Measurements from ENCODE around the gene SHROOM1. TPM values are rescaled to one million over a fixed set of nuclear protein-coding genes. Genes with fewer than 3 reads are reported as not detected.

The SHROOM1 gene, protein sequence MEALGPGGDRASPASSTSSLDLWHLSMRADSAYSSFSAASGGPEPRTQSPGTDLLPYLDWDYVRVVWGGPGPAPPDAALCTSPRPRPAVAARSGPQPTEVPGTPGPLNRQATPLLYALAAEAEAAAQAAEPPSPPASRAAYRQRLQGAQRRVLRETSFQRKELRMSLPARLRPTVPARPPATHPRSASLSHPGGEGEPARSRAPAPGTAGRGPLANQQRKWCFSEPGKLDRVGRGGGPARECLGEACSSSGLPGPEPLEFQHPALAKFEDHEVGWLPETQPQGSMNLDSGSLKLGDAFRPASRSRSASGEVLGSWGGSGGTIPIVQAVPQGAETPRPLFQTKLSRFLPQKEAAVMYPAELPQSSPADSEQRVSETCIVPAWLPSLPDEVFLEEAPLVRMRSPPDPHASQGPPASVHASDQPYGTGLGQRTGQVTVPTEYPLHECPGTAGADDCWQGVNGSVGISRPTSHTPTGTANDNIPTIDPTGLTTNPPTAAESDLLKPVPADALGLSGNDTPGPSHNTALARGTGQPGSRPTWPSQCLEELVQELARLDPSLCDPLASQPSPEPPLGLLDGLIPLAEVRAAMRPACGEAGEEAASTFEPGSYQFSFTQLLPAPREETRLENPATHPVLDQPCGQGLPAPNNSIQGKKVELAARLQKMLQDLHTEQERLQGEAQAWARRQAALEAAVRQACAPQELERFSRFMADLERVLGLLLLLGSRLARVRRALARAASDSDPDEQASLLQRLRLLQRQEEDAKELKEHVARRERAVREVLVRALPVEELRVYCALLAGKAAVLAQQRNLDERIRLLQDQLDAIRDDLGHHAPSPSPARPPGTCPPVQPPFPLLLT
- total RNA-seq (under 1 TPM in 1 of 2 experiments, not detected in 1; 0.49 TPM), polyA plus RNA-seq (not detected)

DNA sequence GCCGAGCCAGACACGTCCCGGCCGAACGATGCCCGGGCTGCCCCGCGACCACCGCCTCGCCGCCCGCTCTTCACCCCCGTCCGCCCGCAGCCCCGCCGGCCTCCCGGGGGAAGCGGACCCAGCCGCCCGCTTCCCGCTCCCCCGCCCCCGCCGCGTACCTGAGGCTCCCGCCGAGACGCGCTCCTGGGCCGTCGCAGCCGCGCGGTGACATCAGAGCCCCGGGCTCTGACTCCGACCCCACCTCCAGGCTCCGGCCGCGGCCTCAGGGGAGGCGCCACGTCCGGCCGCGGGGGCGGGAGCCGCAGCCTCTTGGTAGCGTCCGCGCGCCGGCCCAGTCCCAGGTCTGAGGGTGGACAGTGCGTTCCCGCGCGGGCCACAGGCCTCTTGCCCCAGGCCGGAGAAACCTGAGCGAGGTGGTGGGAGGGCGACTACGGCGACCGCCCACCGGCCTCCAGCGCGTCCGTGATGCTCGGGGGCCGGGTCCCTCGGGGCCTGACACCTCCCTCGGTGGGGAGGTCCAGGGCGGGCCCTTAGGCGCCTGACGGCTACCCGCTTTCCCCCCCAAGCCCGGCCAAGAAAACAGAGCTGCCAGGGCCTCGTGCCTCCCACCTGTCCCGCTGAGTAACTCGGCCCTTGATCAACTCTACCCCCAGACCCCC lies at the start of gene SHROOM1:
Gene SHROOM1 (minus strand): TSS at position 212 of the 659 bp plus-strand sequence. CDS start 4,507 bp downstream, outside the sequence.
- peaks cover 5 to 14% (median 8%) of the 10 kb centered on the region in 4 donors for H3K4me1 Mint-ChIP-seq
- ChIA-PET POLR2A (ENCODE audit: partially characterized antibody) (interaction anchor here (2.3 to 2.6 kb wide), 2 partner anchors 10 to 53 kb away, joined by 7 to 9 read pairs; no protein-coding TSS in a partner anchor), CTCF (ENCODE audit: partially characterized antibody) (interaction anchor here (1.7 to 4.1 kb wide), 8 partner anchors 10 to 61 kb away, joined by 5 to 42 read pairs (median 8); no protein-coding TSS in a partner anchor)
- Histone ChIP-seq H3K4me1 (ENCODE audit: insufficient read depth, low read length) (no peaks in the 10 kb centered on the region), H3K36me3 (ENCODE audit: insufficient read depth, low read length) (no peaks in the 10 kb centered on the region), H3K27me3 (ENCODE audit: insufficient read depth, low read length) (peaks cover 5% of the 10 kb centered on the region), H3K9me3 (ENCODE audit: control insufficient read depth in 1 of 2, low read length in 2 of 2) (no peaks in the 10 kb centered on the region), H3K27ac (ENCODE audit: low read depth, low read length) (no peak within 1 kb of the TSS), H3K4me3 (ENCODE audit: low read length in 2 of 2) (peak within 1 kb of the TSS in 1 of 2 donors; percentile 58)
- H3K27me3 Mint-ChIP-seq = peaks cover 19 to 45% of the 10 kb centered on the region in 2 donors
- peak within 1 kb of the TSS; percentile 86 to 92 (median 90) for H3K4me3 Mint-ChIP-seq
- no peaks in the 10 kb centered on the region for H3K36me3 Mint-ChIP-seq
- H3K9me3 Mint-ChIP-seq = no peaks in the 10 kb centered on the region
- peak within 1 kb of the TSS in 4 of 7 donors; percentile 24 to 83 (median 70) for H3K27ac Mint-ChIP-seq
- peak in 1 of 5 donors; percentile 19 for DNase-seq
- intact Hi-C loops (cut with micrococcal nuclease) = loop anchor here (1.0 kb wide), 1 partner anchor 53 kb away; no protein-coding TSS in a partner anchor

DNA sequence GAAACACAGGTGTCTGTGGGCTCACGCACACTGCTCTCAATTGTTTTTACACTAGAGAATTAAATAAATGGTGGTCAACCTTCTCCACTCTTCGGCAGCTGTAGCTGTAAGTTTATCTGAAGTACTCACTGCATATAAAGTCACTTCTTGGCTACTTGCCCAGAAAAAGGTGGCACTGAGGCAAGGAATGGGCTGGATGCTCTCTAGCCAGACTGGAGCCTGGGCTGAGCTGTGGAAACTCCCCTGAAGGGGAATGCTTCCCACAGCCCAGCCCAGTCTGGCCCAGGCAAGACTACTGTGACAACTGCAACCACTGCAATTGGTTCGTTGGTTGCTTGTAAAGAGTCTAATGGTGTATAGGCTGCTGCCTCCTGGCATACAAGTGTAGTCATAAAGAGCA lies 47.5 kb upstream of the SHROOM1 start:
- CTCF ChIA-PET (ENCODE audit: partially characterized antibody) = interaction anchor here (1.1 kb wide), 1 partner anchor 49 kb away, joined by 3 read pairs; no protein-coding TSS in a partner anchor
- Mint-ChIP-seq H3K36me3 (peaks cover 17 to 57% of the 10 kb centered on the region in 2 donors), H3K9me3 (no peaks in the 10 kb centered on the region), H3K27ac (peak overlapping the region in 1 of 7 donors; percentile 74), H3K4me3 (no peak overlapping the region), H3K27me3 (no peaks in the 10 kb centered on the region), H3K4me1 (no peaks in the 10 kb centered on the region)
- H3K4me1 ChIP-seq (ENCODE audit: insufficient read depth, low read length) = no peaks in the 10 kb centered on the region
- H3K9me3 ChIP-seq (ENCODE audit: control insufficient read depth in 1 of 2, low read length in 2 of 2) = no peaks in the 10 kb centered on the region
- no peak for DNase-seq
- POLR2A ChIA-PET (ENCODE audit: partially characterized antibody) = no interaction called here
- peaks cover 39% of the 10 kb centered on the region for H3K36me3 ChIP-seq (ENCODE audit: insufficient read depth, low read length)
- intact Hi-C loops (cut with micrococcal nuclease) = no loop called here
- no peaks in the 10 kb centered on the region for H3K27me3 ChIP-seq (ENCODE audit: insufficient read depth, low read length)
- H3K27ac ChIP-seq (ENCODE audit: low read depth, low read length) = no peak overlapping the region
- H3K4me3 ChIP-seq (ENCODE audit: low read length in 2 of 2) = no peak overlapping the region

DNA sequence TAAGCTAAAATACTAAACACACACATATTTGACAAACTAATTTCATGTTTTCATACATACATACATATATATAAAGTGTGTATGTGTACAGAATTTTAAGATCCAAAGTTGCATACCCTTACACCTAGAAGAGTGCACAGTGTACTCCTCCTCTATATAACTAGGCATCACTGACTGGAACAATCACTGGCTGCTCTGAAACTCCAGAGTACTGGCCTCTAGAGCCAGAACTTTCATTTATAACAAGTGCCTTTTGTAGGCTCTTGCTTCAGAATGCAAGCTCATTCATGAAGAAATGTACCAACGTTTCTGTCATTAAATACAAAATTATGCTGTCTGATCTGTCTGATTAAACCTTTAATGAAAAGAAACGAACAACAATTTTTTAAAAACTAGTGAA lies 47.0 kb upstream of the SHROOM1 start:
- H3K27me3 ChIP-seq (ENCODE audit: insufficient read depth, low read length) = no peaks in the 10 kb centered on the region
- DNase-seq = no peak
- no peak overlapping the region for H3K27ac Mint-ChIP-seq
- H3K36me3 Mint-ChIP-seq = peaks cover 13 to 59% of the 10 kb centered on the region in 2 donors
- intact Hi-C loops (cut with micrococcal nuclease) = no loop called here
- no peaks in the 10 kb centered on the region for H3K27me3 Mint-ChIP-seq
- no peak overlapping the region for H3K4me3 Mint-ChIP-seq
- no peak overlapping the region for H3K27ac ChIP-seq (ENCODE audit: low read depth, low read length)
- H3K36me3 ChIP-seq (ENCODE audit: insufficient read depth, low read length) = peaks cover 39% of the 10 kb centered on the region
- ChIA-PET POLR2A (ENCODE audit: partially characterized antibody) (interaction anchor here (1.4 to 1.6 kb wide), 2 partner anchors 9 to 11 kb away, joined by 3 to 5 read pairs; partner anchors contain the start of genes GDF9 and UQCRQ), CTCF (ENCODE audit: partially characterized antibody) (interaction anchor here (1.1 kb wide), 2 partner anchors 49 to 57 kb away, joined by 3 to 4 read pairs; no protein-coding TSS in a partner anchor)
- H3K4me1 ChIP-seq (ENCODE audit: insufficient read depth, low read length) = no peaks in the 10 kb centered on the region
- H3K9me3 ChIP-seq (ENCODE audit: control insufficient read depth in 1 of 2, low read length in 2 of 2) = no peaks in the 10 kb centered on the region
- H3K4me1 Mint-ChIP-seq = no peaks in the 10 kb centered on the region
- H3K4me3 ChIP-seq (ENCODE audit: low read length in 2 of 2) = no peak overlapping the region
- no peaks in the 10 kb centered on the region for H3K9me3 Mint-ChIP-seq

DNA sequence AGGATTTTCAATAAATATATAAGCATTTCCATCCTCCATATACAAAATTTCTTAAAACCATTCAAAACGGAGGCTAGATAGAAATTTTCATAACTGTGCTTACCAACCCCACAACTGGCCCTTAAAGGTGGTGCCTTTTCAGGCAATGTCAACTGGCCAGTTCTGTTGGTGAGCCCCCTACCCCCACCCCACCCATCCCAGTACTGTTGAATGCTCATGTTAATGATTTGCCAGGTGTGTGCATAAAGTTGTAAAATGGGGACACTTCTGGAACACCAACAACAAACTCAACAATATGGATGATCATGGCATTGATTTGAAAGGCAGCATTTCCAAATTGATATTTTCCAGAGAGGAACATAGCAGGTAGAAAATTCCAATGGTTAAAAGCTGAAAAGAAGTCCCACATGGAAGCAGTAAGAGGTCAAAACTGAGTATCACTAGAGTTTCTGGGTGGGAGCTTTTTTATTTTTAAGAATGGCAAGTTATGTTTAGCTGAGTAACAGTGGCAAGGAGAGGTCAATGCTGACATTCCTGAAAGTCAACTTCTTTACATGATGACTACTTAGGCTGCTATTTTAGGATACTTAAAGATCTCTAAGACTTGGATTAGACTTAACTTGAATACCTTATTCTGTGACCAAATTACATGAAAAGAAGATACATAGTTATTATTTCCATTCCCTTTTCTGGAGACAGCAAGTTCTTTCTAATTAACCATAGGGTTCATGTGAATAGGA lies 45.7 kb upstream of the SHROOM1 start:
- Mint-ChIP-seq H3K27me3 (no peaks in the 10 kb centered on the region), H3K9me3 (no peaks in the 10 kb centered on the region), H3K4me1 (no peaks in the 10 kb centered on the region), H3K36me3 (peaks cover 12 to 57% of the 10 kb centered on the region in 2 donors), H3K27ac (peak overlapping the region in 3 of 7 donors; percentile 11 to 36 (median 18)), H3K4me3 (no peak overlapping the region)
- no peak overlapping the region for H3K27ac ChIP-seq (ENCODE audit: low read depth, low read length)
- H3K4me3 ChIP-seq (ENCODE audit: low read length in 2 of 2) = no peak overlapping the region
- H3K36me3 ChIP-seq (ENCODE audit: insufficient read depth, low read length) = peaks cover 37% of the 10 kb centered on the region
- POLR2A ChIA-PET (ENCODE audit: partially characterized antibody) = interaction anchor here (1.4 to 1.6 kb wide), 2 partner anchors 8 to 10 kb away, joined by 3 to 5 read pairs; partner anchors contain the start of genes GDF9 and UQCRQ
- H3K4me1 ChIP-seq (ENCODE audit: insufficient read depth, low read length) = no peaks in the 10 kb centered on the region
- CTCF ChIA-PET (ENCODE audit: partially characterized antibody) = interaction anchor here (1.1 kb wide), 1 partner anchor 56 kb away, joined by 4 read pairs; no protein-coding TSS in a partner anchor
- H3K27me3 ChIP-seq (ENCODE audit: insufficient read depth, low read length) = no peaks in the 10 kb centered on the region
- intact Hi-C loops (cut with micrococcal nuclease) = no loop called here
- H3K9me3 ChIP-seq (ENCODE audit: control insufficient read depth in 1 of 2, low read length in 2 of 2) = no peaks in the 10 kb centered on the region
- no peak for DNase-seq

DNA sequence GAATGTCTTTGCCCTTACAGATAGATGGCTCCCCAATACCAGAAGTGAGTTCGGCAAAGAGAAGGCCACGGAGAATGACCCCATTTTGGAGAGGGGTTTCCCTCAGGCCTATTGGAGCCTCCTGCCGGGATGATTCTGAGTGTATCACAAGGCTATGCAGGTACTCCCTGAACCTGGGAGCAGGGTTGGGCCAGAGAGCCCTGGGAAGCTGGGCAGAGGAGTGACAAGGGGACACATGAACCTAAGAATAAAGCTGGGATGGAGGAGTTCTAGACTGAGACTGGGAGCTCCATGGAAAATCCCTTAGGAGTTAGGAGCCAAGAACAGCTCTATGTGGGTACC lies 43.5 kb upstream of the SHROOM1 start:
- H3K9me3 Mint-ChIP-seq = no peaks in the 10 kb centered on the region
- no peak overlapping the region for H3K4me3 ChIP-seq (ENCODE audit: low read length in 2 of 2)
- no peaks in the 10 kb centered on the region for H3K4me1 ChIP-seq (ENCODE audit: insufficient read depth, low read length)
- H3K27me3 ChIP-seq (ENCODE audit: insufficient read depth, low read length) = no peaks in the 10 kb centered on the region
- no peak overlapping the region for H3K27ac ChIP-seq (ENCODE audit: low read depth, low read length)
- peak overlapping the region in 3 of 7 donors; percentile 24 to 68 (median 40) for H3K27ac Mint-ChIP-seq
- DNase-seq = no peak
- POLR2A ChIA-PET (ENCODE audit: partially characterized antibody) = no interaction called here
- no peaks in the 10 kb centered on the region for H3K9me3 ChIP-seq (ENCODE audit: control insufficient read depth in 1 of 2, low read length in 2 of 2)
- peaks cover 18% of the 10 kb centered on the region for H3K36me3 ChIP-seq (ENCODE audit: insufficient read depth, low read length)
- CTCF ChIA-PET (ENCODE audit: partially characterized antibody) = no interaction called here
- no peaks in the 10 kb centered on the region for H3K4me1 Mint-ChIP-seq
- peaks cover 15 to 54% of the 10 kb centered on the region in 2 donors for H3K36me3 Mint-ChIP-seq
- intact Hi-C loops (cut with micrococcal nuclease) = no loop called here
- H3K4me3 Mint-ChIP-seq = no peak overlapping the region
- H3K27me3 Mint-ChIP-seq = no peaks in the 10 kb centered on the region

DNA sequence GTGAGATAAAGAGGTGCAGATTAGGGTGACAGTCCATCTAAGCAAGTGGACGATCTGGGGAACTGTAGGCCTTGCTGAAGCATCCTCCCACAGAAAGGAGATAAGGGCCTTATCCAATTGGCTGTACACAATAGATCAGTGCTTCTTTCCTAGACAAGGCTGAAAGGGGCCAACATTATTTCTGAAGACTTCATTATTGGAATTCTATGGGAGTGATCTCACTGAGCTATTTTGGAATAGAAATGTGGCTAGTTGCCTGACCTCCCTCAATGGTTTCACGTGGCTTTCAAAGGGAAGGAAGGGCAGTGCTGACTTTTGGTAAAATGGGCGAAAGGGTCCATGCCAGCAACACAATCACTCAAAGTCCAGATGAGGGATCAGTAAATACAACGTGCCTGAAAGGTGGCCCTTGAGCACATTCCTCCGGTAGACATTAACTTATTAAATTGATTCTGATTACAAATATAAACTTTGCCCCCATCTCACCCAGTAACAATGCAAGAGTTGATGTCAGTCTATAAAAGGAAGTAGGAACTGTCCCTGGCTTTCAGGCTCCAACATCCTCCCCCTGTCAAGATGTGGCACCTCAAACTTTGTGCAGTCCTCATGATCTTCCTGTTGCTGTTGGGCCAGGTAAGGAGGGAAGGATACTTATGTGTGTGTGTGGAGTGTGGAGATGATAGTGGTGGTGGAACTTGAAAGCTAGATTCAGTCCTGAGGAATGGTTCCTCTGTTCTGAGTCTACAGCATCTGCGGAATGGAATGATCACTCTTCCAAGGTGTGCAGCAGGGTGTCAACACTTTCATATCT lies 42.9 kb upstream of the SHROOM1 start, which contains the start of gene LEAP2:
Gene LEAP2 (plus strand): TSS at position 550 of the 811 bp plus-strand sequence. CDS start 27 bp downstream, at position 577.
- Mint-ChIP-seq H3K36me3 (peaks cover 12 to 58% of the 10 kb centered on the region in 2 donors), H3K4me3 (peak within 1 kb of the TSS in 1 of 8 donors; percentile 5)

More for the DNA sequence above, 42.9 kb upstream of the SHROOM1 start, which contains the start of gene LEAP2:
- Mint-ChIP-seq H3K9me3 (no peaks in the 10 kb centered on the region), H3K27ac (peak within 1 kb of the TSS in 6 of 7 donors; percentile 6 to 73 (median 52)), H3K27me3 (no peaks in the 10 kb centered on the region), H3K4me1 (peaks cover 0 to 2% (median 0%) of the 10 kb centered on the region in 4 donors)
- H3K27me3 ChIP-seq (ENCODE audit: insufficient read depth, low read length) = no peaks in the 10 kb centered on the region
- H3K36me3 ChIP-seq (ENCODE audit: insufficient read depth, low read length) = peaks cover 18% of the 10 kb centered on the region
- no peak within 1 kb of the TSS for H3K27ac ChIP-seq (ENCODE audit: low read depth, low read length)
- ChIA-PET POLR2A (ENCODE audit: partially characterized antibody) (no interaction called here), CTCF (ENCODE audit: partially characterized antibody) (no interaction called here)
- DNase-seq = no peak
- no peaks in the 10 kb centered on the region for H3K4me1 ChIP-seq (ENCODE audit: insufficient read depth, low read length)
- H3K4me3 ChIP-seq (ENCODE audit: low read length in 2 of 2) = no peak within 1 kb of the TSS
- intact Hi-C loops (cut with micrococcal nuclease) = no loop called here
- no peaks in the 10 kb centered on the region for H3K9me3 ChIP-seq (ENCODE audit: control insufficient read depth in 1 of 2, low read length in 2 of 2)
